HL-60 (cell line): ENCODE results near the gene L3MBTL4.

Source experiments
- DNase-seq, 2 experiments: peaks; one replicate each; pipeline ENCODE4 v3.0.0-alpha.2; 2010 to 2020; ENCODE audit warnings: low read depth in 1 of 2, low spot score in 1 of 2
- H3K27ac ChIP-seq: fragments of 250-450 bp; sonication (Bioruptor Pico); replicated peaks from 2 replicates; pipeline ENCODE4 v1.5.1; 2020; ENCODE audit warnings: mild to moderate bottlenecking, moderate library complexity
- H3K27me3 ChIP-seq: fragments of 250-450 bp; sonication (Bioruptor Pico); 2 replicates; pipeline ENCODE4 v1.5.1; 2021; ENCODE audit warnings: mild to moderate bottlenecking, moderate library complexity; ENCODE audit not compliant: insufficient read depth, poor library complexity, severe bottlenecking
- H3K4me3 ChIP-seq: replicated peaks from 2 replicates; pipeline ENCODE4 v1.5.1; 2011; ENCODE audit warnings: mild to moderate bottlenecking, control low read depth, low read length; ENCODE audit not compliant: insufficient read depth
- CTCF ChIP-seq: IDR thresholded peaks from one replicate; pipeline ENCODE4 v1.5.1; 2011; ENCODE audit warnings: low read length, control low read depth, inconsistent platforms; ENCODE audit not compliant: insufficient read depth
- GABPA ChIP-seq: IDR thresholded peaks from 2 replicates; pipeline ENCODE4 v1.6.1; 2012; ENCODE audit warnings: low read depth
- POLR2AphosphoS5 ChIP-seq: IDR thresholded peaks from 2 replicates; pipeline ENCODE4 v1.6.1; 2012; ENCODE audit warnings: low read depth
- REST ChIP-seq: IDR thresholded peaks from 2 replicates; pipeline ENCODE4 v1.6.1; 2012; ENCODE audit warnings: low read depth; ENCODE audit not compliant: insufficient replicate concordance
- SPI1 ChIP-seq: IDR thresholded peaks from 2 replicates; pipeline ENCODE4 v1.6.1; 2012; ENCODE audit warnings: low read depth, mild to moderate bottlenecking, borderline replicate concordance

L3MBTL4 gene

DNA sequence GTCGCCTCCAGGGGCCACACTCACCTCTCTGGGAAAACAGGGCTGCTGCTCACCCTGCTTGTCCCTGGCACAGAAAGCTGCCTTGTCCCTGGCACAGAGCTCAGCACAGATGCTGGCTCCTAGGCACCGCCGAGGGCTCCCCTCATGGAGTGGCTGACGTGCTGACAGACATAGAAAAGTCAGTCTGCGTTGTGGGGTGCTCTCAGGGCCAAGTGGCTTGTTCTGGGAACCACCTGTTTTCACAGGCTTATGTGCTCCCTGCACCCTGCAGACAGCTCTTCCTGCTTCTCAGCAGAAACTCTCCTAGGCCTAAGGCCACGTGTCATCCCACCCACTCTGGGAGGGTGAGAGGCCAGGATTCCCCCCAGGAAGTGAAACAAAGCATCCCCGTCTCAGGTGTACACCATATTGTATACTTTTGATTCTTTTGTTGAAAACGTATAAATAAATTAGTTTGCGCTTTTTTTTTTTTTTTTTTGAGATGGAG, 434.7 kb downstream of the L3MBTL4 start:
- Histone ChIP-seq H3K4me3 (no peak overlapping the region), H3K27me3 (no peaks in the 10 kb centered on the region), H3K27ac (no peak overlapping the region)
- TF ChIP-seq POLR2AphosphoS5 (no peak), GABPA (no peak), CTCF (no peak), SPI1 (no peak)
- DNase-seq: no peak

- H3K27ac ChIP-seq: no peak overlapping the region
- DNase-seq: no peak
- TF ChIP-seq CTCF (no peak), REST (no peak), SPI1 (no peak), GABPA (no peak), POLR2AphosphoS5 (no peak)
- H3K27me3 ChIP-seq: no peaks in the 10 kb centered on the region
- no peak overlapping the region for H3K4me3 ChIP-seq
Measured at GRCh38 chr18:5979176-5979888, 435.4 kb downstream of the L3MBTL4 start.

- Histone ChIP-seq H3K27me3 (no peaks in the 10 kb centered on the region), H3K27ac (no peak overlapping the region), H3K4me3 (no peak overlapping the region)
- DNase-seq: no peak
- TF ChIP-seq CTCF (no peak), GABPA (no peak), REST (no peak), SPI1 (no peak), POLR2AphosphoS5 (no peak)
Measured at GRCh38 chr18:5977022-5977421, 437.7 kb downstream of the L3MBTL4 start.
